ENCODE data around the gene CCDC59. TPM values are rescaled to one million over a fixed set of nuclear protein-coding genes. Genes with fewer than 3 reads are reported as not detected.
A peak's percentile ranks its signal among the peaks of the same experiment; 100 is the strongest.

Gene CCDC59, protein sequence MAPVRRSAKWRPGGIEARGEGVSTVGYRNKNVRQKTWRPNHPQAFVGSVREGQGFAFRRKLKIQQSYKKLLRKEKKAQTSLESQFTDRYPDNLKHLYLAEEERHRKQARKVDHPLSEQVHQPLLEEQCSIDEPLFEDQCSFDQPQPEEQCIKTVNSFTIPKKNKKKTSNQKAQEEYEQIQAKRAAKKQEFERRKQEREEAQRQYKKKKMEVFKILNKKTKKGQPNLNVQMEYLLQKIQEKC
- 10 to 100 TPM; 22.6 to 42.0 TPM for total RNA-seq

DNA sequence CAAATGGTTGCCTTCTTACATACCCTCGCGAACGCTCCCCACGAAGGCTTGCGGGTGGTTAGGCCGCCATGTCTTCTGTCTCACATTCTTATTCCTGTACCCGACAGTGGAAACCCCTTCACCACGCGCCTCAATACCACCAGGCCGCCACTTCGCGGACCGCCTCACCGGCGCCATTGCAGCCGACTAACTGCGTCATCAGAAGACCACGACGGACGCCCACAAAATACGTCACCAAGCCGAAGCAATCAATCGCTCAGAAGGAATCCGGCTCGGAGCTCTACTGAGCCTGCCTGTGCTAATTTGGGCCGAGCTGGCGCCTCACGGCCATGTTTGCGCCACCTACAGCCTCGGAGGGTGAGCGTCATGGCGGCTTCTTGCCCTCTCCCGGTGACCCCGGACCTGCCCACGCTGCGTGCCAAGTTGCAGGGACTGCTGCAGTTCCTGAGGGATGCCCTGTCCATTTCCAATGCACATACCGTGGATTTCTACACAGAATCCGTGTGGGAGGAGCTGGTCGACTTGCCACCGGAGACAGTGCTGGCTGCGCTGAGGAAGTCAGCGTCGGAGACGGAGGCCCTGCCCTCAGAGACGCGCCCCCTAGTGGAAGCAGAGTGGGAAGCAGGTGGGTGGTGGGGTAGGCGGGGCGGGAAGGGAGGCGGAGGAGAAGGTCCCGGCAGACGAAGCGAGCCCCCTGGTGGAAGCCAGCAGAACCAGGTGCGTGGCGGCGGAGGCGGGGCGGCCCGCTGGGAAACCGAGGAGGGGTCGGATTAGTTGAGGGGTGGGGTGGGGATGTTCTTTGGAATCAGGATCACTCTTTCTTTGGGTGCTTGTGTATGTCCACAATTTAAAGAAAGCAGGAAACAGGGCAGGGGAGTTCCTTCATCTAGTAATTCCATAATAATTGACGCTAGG lies at the start of gene CCDC59, which contains the start of gene METTL25:
Gene CCDC59, minus strand, starts transcription at position 188 of the 915 bp plus-strand sequence. Its CDS starts 11 bp downstream, at position 177.
Gene METTL25, plus strand, starts transcription at position 330 of the 915 bp plus-strand sequence. Its CDS starts 37 bp downstream, at position 367.
- peak; percentile 97 for DNase-seq (ENCODE audit: low spot score)
- no peaks in the 10 kb centered on the region for H3K27me3 ChIP-seq (replicated peaks; ENCODE audit: insufficient read depth)
- no peaks in the 10 kb centered on the region for H3K9me3 ChIP-seq
- H3K27ac ChIP-seq, result peak within 1 kb of the TSS; percentile 92 to 96
- H3K4me1 ChIP-seq (replicated peaks), result no peaks in the 10 kb centered on the region
- H3K4me3 ChIP-seq, result peak within 1 kb of the TSS; percentile 70 to 74
- WGBS, result under 1% methylated on average over 61 of the region's 61 CpGs
- no peaks in the 10 kb centered on the region for H3K36me3 ChIP-seq
- TF ChIP-seq POLR2AphosphoS5 (IDR thresholded peaks at IDR 0.05) (peak; percentile 99), POLR2A (IDR thresholded peaks at IDR 0.05) (peak; percentile 24)
- TF ChIP-seq, protein P1, sequence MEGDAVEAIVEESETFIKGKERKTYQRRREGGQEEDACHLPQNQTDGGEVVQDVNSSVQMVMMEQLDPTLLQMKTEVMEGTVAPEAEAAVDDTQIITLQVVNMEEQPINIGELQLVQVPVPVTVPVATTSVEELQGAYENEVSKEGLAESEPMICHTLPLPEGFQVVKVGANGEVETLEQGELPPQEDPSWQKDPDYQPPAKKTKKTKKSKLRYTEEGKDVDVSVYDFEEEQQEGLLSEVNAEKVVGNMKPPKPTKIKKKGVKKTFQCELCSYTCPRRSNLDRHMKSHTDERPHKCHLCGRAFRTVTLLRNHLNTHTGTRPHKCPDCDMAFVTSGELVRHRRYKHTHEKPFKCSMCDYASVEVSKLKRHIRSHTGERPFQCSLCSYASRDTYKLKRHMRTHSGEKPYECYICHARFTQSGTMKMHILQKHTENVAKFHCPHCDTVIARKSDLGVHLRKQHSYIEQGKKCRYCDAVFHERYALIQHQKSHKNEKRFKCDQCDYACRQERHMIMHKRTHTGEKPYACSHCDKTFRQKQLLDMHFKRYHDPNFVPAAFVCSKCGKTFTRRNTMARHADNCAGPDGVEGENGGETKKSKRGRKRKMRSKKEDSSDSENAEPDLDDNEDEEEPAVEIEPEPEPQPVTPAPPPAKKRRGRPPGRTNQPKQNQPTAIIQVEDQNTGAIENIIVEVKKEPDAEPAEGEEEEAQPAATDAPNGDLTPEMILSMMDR (IDR thresholded peaks at IDR 0.05), result peak; percentile 93 to 100 (median 98)
- intact Hi-C loops (cut with DNase I), result no loop called here

DNA sequence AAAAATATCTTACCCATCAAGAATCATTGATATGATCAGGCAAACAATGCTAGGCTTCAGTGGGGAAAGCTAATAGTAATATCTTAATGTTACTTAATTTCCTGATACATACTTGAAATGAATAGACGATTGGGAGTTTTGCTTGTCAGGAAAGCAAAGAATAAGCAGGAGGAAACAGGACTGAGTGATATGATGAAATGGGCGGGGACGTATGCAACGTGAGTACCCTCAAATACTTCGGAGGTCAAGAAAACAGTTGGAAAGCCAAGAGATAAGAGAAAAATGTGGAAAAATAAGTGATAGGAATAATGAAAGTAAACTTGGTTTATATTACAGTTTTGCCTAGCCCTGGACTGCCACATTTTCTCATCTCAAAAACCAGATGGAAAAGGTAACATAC lies 49.3 kb upstream of the CCDC59 start:
- Histone ChIP-seq H3K4me3 (no peak overlapping the region), H3K27ac (no peak overlapping the region), H3K36me3 (no peaks in the 10 kb centered on the region), H3K4me1 (replicated peaks) (no peaks in the 10 kb centered on the region), H3K9me3 (no peaks in the 10 kb centered on the region), H3K27me3 (replicated peaks; ENCODE audit: insufficient read depth) (no peaks in the 10 kb centered on the region)
- WGBS, result 87% methylated on average over 5 of the region's 5 CpGs
- intact Hi-C loops (cut with DNase I), result no loop called here
- no peak for DNase-seq (ENCODE audit: low spot score)
- TF ChIP-seq, protein P1 (IDR thresholded peaks at IDR 0.05), result no peak
- TF ChIP-seq POLR2AphosphoS5 (IDR thresholded peaks at IDR 0.05), result no peak
- no peak for TF ChIP-seq POLR2A (IDR thresholded peaks at IDR 0.05)

DNA sequence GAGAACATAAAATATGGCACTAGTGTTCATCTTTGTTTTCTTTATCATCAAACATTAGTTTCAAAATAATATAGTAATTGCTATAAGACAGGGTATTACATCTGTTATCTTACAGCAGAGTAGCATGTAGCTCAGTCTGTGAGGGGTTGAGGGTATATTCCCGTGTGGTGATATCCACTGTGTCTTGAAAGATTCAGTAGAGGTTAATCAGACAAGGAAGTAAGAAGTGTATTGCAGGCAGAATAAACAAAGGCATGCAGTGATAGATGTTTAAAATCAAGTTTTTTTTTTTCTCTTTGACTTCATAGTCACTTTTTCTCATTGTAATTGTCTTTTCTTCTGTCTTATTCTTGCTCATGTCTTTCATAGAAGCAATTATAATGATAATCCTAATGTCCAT lies 48.5 kb upstream of the CCDC59 start:
- no peak overlapping the region for H3K4me3 ChIP-seq
- no peak overlapping the region for H3K27ac ChIP-seq
- no peaks in the 10 kb centered on the region for H3K27me3 ChIP-seq (replicated peaks; ENCODE audit: insufficient read depth)
- no peak for DNase-seq (ENCODE audit: low spot score)
- intact Hi-C loops (cut with DNase I), result no loop called here
- H3K4me1 ChIP-seq (replicated peaks), result no peaks in the 10 kb centered on the region
- no peaks in the 10 kb centered on the region for H3K9me3 ChIP-seq
- H3K36me3 ChIP-seq, result no peaks in the 10 kb centered on the region
- WGBS, result 81% methylated on average over 1 of the region's 1 CpG
- TF ChIP-seq, protein P1 (IDR thresholded peaks at IDR 0.05), result no peak
- TF ChIP-seq POLR2AphosphoS5 (IDR thresholded peaks at IDR 0.05), result no peak
- no peak for TF ChIP-seq POLR2A (IDR thresholded peaks at IDR 0.05)

DNA sequence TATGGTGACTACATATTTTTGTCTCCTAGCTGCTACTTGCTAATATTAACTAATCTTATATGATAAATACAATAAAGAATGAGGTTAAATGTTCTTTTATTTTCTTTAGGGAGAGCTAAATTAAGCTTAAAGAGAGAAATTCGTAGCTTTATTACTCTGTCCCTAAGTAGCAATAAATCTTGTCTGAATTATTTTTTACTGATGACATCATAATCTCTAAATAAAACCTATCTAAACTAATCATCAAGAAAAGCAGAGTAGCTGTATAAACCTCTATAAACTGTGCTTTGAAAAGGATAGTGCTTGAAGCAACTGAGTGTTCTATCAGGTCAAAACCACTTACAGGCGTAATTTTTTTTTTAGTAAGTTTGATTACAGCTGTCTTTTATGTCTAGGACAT lies 42.6 kb upstream of the CCDC59 start:
- intact Hi-C loops (cut with DNase I), result no loop called here

More for the DNA sequence above, 42.6 kb upstream of the CCDC59 start:
- H3K4me1 ChIP-seq (replicated peaks), result no peaks in the 10 kb centered on the region
- H3K36me3 ChIP-seq, result no peaks in the 10 kb centered on the region
- TF ChIP-seq POLR2A (IDR thresholded peaks at IDR 0.05), result no peak
- TF ChIP-seq, protein P1 (IDR thresholded peaks at IDR 0.05), result no peak
- TF ChIP-seq POLR2AphosphoS5 (IDR thresholded peaks at IDR 0.05), result no peak
- 62% methylated on average over 2 of the region's 2 CpGs for WGBS
- DNase-seq (ENCODE audit: low spot score), result no peak
- H3K4me3 ChIP-seq, result no peak overlapping the region
- no peaks in the 10 kb centered on the region for H3K9me3 ChIP-seq
- no peaks in the 10 kb centered on the region for H3K27me3 ChIP-seq (replicated peaks; ENCODE audit: insufficient read depth)
- H3K27ac ChIP-seq, result no peak overlapping the region

Data from prostate gland (tissue), 2 donors.